Stimulated activated CD8-positive, alpha-beta memory T cell treated with anti-CD3 and anti-CD28 coated beads, Interleukin-4, amount 100 ng/mL, for 48 hours (primary cell): ENCODE measurements around the gene FUOM.
A peak's percentile ranks its signal among the peaks of the same experiment; 100 is the strongest.
"Not testable (repeated sequence)": the region's sequence is repeated elsewhere in the genome, so short reads cannot be mapped to it uniquely, and the experiment has no call there.

Source experiments
- DNase-seq: peaks from one replicate; pipeline ENCODE4 v3.0.0-alpha.2; 2020

Gene FUOM

DNA sequence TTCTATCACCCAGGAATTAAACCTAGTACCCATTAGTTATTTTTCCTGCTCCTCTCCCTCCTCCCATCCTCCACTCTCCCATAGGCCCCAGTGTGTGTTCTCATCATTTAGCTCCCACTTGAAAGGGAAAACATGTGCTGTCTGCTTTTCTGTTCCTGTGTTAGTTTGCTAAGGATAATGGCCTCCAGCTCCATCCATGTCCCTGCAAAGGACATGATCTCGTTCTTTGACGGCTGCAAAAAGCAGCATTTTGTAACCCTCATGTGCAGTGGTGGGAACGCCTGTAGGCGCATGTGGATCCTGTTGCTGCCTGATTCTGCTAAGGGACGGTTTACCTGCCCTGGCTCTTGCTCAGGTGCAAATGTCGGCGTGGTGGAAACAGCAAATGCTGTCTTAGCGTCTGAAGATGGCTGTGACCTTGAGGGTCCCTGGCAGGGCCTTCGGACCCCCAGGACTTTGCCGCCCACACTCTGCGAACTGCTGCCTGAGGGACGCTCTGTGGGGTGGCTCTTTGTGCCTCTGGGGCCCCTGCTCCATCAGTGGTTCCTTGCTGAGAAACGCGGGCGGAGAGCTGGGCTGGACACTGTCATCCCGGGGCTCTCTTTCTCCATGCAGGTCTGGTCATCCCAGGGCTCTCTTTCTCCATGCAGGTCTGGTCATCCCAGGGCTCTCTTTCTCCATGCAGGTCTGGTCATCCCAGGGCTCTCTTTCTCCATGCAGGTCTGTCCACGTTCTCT lies 30.6 kb upstream of the FUOM start:
- peak; percentile 23 for DNase-seq

GRCh38 chr10:133386951-133387350 lies 29.1 kb upstream of the FUOM start:
- not testable (repeated sequence) for DNase-seq

DNA sequence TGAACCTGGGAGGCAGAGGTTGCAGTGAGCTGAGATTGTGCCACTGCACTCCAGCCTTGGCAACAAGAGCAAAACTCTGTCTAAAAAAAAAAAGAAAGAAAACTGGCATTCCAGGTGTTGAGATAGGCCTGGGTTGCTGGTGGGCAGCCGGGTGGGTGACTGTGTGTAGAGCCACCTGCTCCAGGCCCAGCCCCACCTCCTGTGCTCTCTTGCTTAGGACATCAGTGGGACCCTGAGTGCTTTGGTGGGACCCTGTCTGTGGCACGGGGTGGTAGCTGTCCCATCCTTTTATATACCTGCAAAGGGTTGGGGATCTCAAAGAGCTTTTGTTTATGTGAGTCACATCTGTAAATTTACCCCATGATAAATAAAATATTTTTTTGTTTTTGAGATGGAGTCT lies 27.4 kb upstream of the FUOM start:
- no peak for DNase-seq

GRCh38 chr10:133384071-133384470 lies 26.3 kb upstream of the FUOM start:
- no peak for DNase-seq

DNA sequence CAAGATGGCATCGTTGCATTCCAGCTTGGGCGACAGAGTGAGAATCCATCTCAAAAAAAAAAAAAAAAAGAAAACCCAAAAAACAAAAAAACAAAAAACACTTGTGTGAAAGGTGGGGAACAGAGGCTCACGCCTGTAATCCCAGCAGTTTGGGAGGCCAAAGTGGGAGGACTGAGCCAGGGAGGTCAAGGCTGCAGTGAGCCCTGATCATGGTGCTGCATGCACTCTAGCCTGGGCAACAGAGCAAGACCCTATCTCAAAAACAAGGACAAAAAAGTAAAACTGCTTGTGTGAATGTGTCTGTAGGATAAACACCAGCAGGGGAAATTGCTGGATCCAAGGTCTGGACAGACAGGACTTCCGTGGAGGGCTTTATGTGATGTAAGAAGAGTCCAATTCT lies 25.7 kb upstream of the FUOM start:
- no peak for DNase-seq

DNA sequence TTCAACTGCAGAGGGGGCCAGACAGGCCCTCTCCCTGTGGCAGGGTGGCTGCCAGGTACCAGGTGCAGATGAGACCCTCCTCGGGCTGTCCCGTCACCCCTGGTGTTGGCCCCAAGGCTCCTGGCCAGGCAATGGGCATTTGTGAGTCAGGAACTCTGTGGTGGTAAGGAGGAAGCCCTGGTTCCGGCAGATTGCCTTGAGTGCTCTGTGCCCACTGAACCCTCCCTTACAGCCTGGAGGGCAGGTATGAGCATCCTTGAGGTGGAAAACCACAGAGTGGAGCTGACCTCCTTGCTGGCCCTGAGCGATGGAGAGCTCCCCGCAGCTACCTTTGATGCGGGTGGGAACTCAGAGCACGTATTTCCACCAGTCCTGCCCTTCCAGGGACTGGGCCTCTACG lies 23.2 kb upstream of the FUOM start:
- no peak for DNase-seq

GRCh38 chr10:133379801-133380666 lies 22.2 kb upstream of the FUOM start:
- no peak for DNase-seq

DNA sequence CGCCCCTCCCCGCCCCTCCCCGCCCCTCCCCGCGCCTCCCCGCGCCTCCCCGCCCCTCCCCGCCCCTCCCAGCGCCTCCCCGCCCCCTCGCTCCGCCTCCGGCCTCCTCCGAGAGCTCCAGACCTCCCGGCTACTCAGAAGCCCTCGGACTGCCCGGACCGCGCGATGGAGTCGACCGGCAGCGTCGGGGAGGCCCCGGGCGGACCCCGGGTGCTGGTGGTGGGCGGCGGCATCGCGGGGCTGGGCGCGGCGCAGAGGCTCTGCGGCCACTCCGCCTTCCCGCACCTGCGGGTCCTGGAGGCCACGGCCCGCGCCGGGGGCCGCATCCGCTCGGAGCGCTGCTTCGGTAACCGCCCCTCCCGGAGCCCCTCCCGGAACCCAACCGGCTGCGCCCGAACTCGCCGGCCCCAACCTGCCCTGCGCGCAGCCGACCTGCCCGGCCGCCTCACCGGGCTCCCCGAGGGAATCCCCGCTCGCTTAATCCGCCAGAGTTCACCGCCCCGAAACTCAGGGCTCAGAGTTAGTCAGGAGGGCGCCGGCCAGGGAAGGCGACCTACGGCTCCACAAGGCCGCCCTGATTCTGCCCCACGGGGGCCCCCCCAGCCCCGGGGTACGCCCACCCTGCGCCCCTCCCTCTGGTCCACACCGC lies 21.5 kb upstream of the FUOM start, which contains the start of gene PAOX:
TSS of gene PAOX (plus strand) at position 111 of the 649 bp plus-strand sequence. CDS start at position 166, 55 bp downstream.
- DNase-seq, result peak; percentile 78

GRCh38 chr10:133378251-133379096 lies 20.7 kb upstream of the FUOM start:
- peak; percentile 70 for DNase-seq

GRCh38 chr10:133377818-133378250 lies 20.0 kb upstream of the FUOM start:
- DNase-seq, result no peak

DNA sequence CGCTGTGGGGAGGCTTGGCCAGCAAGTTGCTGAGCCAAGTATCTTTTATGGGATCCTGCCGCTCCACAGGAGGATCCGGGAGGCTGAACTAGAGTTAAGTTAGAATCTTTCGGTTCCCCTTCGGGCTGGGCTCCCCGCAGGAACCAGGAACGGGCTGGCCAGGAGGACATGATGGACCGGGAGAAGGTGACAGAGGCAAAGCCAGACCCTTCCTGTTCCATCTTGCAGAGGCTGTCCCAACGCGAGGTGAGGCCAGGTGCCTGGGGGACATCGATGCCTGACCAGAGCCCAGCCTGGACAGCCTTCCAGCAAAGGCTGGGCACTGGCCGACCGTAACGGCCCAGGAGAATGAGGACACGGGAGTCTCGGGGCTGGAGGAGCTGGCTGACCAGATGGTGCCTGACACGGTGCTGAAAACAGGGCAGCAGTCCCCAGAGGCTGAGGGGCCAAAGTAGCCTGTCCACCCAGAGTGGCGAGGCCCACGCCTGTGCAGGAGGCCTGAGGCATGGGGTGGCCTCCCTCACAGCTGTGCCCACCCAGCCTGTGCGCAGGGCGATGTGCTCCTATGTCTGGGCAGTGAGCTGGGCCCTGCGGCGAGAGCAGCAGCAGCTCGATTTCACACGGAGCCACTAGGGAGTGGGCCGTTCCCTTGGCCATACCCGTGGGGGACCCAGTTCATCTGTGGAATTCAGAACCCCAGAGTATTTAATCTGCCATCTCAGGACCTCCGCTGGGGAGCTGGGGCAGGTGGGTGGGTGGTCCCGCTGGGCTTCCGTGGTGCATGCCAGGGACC lies 19.4 kb upstream of the FUOM start:
- DNase-seq, result no peak

DNA sequence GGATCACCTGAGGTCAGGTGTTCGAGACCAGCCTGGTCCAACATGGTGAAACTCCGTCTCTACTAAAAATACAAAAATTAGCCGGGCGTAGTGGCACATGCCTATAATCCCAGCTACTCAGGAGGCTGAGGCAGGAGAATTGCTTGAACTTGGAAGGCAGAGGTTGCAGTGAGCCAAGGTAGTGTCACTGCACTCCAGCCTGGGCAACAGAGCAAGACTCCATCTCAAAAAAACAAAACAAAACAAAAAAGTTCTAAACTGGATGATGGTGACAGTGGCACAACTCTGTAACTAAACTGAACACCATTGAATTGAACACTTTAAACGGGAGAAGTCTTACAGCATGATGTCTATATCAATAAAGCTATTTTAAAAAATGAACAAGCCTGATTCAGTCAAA lies 18.4 kb upstream of the FUOM start:
- not testable (repeated sequence) for DNase-seq

- no peak for DNase-seq
Measured at GRCh38 chr10:133375357-133376115, 17.7 kb upstream of the FUOM start.

DNA sequence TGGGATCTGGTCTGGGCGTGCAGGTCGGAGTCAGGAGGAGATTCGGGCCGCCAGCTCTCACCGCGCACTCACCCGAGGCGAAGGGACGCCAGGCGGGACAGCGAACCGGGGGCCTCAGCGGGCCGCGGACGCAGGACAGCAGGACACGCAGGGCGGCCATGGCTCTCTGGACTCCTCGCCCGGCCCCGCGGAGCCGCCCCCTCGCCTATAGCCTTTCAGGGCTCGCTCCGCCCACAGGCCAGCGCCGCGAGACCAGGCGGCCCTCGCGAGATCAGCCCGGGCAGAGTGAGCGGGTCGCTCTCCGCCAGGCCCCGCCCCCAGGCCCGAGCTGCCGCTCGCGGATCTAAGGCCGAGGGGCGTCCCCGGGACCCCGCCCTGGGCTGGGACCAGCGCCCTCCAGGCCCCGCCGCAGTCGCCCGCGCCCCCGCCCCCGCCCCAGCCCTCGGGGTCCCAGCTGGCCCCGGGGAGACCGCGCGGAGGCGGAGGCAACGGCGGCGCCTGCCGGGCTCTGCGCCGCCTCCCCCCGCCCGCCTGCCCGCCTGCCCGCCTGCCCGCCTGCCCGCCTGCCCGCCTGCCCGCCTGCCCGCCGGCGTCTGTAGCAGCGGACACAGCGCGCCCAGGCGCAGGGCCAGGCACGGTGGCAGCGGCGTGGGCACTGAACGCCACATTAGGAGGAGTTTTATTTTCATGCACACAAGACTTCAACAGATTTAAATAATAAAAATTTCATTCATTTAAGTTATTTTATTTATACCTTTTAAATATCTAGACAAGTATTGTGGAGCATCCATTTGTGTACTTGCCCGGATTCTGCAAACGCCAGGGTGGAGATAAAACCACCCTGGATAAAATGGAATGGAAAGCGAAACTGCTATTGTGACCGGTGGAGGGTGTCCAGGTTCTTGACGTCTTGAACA lies 15.6 kb upstream of the FUOM start, which contains the start of gene ECHS1:
TSS of gene ECHS1 (minus strand) at position 181 of the 917 bp plus-strand sequence. CDS start at position 160, 21 bp downstream.
- DNase-seq, result peak; percentile 96

GRCh38 chr10:133372507-133372906 lies 14.7 kb upstream of the FUOM start:
- no peak for DNase-seq

DNA sequence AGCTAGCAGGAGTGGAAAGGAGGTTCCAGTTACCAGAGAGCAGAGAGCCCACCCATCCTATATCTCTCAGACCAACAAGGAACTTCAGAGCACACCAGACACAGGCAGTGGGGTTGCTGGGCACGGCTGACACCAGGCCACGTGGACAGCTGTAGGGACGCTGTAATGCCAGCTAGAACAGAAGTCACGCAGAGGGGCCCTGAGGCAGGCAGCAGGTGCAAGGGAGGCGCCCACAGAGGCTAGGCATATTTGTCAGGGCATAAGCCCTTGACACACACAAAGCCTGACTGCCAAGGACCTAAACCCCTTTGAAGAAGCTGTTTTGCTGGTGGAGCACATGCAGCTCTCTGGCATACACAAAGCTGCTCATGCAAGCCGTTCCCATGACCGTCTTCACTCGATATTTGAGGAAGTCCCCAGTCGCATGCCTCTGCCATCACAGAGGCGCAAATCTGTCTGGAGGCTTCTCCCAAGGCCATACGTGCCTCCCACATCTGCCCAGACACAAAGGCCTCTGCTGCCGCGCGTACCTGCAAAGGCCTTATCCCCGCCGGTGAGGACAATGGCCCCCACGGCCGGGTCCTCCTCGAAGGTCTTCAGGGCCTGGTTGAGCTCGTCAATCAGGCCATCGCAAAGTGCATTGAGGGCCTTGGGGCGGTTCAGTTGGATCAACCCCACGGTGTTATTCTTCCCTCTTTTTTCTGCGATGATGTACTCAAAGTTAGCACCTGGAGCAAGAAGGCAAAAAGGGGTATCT lies 12.4 kb upstream of the FUOM start:
- DNase-seq, result no peak

GRCh38 chr10:133368153-133368552 lies 10.3 kb upstream of the FUOM start:
- DNase-seq, result no peak

- not testable (repeated sequence) for DNase-seq
Measured at GRCh38 chr10:133367461-133367860, 9.6 kb upstream of the FUOM start.

GRCh38 chr10:133366751-133367150 lies 8.9 kb upstream of the FUOM start:
- no peak for DNase-seq
